NCI-H187 (cell line): ENCODE data around the gene MRFAP1.
"Not testable (repeated sequence)": the region's sequence is repeated elsewhere in the genome, so short reads cannot be mapped to it uniquely, and the experiment has no call there.

Experiments used
- DNase-seq, 2 experiments: peaks; one replicate each; lab custom pipeline; 2025; lab: John Stamatoyannopoulos, UW

Gene MRFAP1

DNA sequence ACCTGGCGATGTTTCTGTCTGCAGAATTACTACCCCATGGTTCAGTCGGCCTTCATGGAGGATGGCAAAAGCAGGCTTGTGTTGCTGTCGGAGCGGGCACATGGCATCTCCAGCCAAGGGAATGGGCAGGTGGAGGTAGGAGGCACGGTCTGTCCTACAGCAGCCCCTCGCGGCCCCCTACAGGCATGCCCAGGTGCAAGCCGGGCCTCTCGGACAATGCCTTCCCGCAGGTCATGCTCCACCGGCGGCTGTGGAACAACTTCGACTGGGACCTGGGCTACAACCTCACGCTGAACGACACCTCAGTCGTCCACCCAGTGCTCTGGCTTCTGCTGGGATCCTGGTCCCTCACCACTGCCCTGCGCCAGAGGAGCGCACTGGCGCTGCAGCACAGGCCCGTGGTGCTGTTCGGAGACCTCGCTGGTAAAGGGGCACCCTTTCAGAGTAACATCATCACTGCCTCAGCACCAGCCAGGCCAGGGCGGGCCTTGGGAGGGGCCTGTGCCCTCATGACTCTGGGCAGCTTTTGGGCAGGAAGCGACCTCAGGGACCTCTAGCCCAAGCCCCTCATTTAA is 29.5 kb upstream of the MRFAP1 start:
- DNase-seq = no peak

GRCh38 chr4:6612961-6613675 is 27.4 kb upstream of the MRFAP1 start:
- no peak for DNase-seq

DNA sequence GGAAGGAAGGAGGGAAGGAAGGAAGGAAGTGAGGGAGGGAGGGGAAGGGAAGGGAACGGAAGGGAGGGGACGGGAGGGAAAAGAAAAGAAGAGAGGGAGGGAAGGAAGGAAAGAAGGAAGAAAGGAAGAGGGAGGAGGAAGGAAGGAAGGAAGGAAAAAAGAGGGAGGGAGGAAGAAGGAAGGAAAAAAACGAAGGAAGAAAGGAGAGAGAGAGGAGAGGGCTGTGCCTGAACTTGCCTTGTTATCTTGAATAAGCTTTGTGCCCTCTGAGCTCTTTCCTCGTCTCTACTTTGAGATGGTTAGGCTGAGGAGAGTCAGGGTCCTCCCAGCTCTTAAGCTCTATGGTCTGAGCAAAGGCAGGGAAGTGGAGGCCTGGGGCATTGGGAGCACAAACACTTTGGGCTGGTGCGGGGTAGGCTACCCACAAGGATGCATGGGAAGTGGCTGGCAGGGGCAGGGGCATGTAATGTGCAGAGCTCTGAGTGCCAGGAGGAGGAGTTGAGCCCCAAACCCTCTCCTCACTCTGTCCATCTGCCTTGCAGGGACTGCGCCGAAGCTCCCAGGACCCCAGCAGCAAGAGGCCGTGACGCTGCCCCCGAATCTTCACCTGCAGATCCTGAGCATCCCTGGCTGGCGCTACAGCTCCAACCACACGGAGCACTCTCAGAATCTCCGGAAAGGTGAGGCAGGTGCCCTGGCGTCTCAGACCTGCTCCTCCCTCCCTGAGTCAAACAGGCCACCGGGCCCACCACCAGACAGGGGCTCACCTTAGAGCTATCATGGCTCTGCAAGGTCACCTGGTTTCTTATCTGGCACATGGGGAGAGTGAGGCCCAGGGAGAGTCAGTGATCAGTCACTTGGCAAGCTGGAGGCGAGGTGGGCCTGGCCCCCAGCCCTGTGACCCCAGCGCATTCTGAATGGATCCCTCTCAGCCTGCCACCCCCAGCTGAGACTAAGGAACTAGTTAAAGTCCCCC is 26.5 kb upstream of the MRFAP1 start:
- DNase-seq = no peak

GRCh38 chr4:6614701-6615230 is 25.7 kb upstream of the MRFAP1 start:
- no peak for DNase-seq

DNA sequence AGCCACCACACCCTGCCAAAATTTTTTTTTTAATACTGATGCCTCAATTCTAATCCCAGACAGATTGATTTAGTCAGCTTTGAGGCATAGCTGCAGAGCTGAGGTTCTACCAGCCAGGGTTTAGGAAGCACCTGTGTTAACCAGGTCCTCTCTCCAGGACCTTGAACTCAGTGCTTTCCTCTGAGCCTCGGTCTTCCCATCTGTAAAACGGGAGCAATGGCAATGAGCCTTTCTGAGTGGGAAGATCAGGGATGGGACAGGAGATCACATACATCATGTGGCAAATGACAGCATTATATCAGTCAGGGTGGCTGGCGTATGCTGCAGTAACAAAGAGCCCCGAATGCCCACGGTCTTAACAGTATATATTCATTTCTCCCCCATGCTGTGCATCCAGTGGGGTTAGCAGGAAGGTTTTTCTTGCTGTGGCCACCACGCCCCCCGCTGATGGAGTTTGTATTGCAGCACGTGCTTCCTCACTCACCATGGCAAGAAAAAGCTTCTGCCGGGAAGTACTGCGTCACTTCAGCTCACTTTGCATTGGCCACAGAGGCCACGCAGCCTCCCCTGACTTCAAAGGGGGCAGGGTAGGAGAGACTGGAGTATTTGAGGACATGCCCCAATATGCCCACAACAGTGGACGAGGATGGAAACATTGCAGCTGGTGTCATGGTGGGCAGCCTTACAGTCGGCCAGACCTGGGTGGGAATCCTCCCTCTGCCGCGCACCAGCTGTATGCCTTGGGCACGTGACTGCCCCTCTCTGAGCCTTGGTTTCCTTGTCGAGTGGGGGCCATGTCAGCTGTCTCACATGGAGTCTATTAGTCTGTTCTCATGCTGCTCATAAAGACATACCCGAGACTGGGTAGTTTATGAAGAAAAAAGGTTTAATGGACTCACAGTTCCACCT is 24.1 kb upstream of the MRFAP1 start:
- no peak for DNase-seq

DNA sequence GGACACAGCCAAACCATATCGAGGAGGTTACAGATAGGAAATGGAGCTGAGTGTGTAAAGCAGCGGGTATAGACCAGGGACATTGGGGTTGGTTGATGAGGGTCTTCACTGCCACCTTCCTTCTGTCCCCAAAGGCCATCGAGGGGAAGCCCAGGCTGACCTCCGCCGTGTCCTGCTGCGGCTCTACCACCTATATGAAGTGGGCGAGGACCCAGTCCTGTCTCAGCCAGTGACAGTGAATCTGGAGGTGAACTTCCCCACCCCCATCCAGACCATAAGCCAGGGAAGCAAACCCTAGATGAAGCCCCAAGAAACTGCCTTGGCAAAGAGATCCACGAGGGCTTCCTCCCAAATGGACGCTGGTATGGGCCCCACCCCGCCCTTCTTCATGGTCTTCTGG is 23.2 kb upstream of the MRFAP1 start:
- no peak for DNase-seq

DNA sequence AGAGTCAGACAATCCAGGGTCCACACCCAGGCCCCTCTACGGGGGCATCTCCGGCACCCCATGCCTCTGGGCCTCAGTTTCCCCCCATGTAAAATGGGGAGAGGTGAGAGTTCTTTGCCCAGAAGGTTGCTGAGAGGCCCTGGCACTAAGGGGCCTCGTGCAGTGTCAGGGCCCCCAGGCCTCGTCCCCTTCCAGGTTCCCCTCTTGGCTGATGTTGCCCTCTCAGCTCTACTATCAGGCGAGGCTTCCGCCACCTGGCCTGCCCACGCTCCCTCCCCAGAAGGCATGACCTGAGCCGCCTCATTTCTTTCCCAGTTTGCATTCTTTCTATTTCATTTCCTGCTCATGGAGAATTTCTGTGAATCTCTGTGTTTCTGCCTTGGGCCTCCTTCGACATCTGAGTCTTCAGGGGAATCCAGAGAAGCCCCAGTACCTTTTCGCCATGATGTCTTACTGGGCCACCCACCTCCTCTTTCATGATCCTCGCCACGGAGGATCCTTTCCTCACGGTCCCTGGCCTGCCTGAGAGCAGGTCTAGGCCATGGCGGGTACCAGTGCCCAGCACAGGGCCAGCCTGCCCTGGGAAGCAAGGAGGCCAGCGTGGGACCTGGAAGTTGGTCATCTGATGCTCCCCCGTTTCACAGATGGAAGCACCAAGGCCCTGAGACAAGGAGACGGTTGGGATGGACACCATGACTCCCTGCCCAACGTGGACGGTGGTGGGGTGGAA is 21.9 kb upstream of the MRFAP1 start:
- no peak for DNase-seq

- DNase-seq = no peak
These were observed 21.4 kb upstream of the MRFAP1 start for GRCh38 chr4:6619116-6619465.

DNA sequence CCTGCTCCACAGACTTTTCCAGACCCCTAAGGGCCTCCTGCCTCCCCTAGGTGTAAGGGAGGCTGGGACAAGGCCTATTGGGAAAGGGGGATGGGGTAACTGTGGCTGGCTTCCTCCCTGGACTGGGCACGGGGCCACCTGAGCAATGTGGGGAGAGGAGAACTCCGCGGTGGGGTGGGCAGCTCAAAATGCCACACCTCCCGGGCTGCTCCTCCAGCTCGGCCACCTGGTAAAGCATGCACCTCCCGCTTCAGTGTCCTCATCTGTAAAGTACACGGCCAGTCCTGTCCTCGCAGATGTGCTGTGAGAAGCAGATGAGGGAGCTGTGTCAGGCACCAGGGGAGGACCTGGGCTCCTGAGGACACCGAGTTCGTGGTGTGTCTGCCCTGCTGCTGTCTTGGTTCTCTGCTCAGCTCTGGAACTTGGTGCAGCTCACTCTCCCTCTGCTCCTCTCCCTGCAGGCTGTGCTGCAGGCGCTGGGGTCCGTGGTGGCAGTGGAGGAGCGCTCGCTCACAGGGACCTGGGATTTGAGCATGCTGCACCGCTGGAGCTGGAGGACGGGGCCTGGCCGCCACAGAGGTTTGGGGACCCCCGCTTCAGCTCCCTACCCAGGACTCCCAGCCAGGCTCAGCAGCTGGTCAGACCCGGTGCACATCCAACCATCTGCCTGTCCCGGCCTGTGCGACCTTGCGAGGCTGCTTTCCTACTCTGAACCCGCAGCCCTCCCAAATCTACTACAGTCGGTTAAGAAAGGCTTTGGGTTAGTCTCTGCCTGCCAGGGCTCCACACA is 20.8 kb upstream of the MRFAP1 start:
- no peak for DNase-seq

DNA sequence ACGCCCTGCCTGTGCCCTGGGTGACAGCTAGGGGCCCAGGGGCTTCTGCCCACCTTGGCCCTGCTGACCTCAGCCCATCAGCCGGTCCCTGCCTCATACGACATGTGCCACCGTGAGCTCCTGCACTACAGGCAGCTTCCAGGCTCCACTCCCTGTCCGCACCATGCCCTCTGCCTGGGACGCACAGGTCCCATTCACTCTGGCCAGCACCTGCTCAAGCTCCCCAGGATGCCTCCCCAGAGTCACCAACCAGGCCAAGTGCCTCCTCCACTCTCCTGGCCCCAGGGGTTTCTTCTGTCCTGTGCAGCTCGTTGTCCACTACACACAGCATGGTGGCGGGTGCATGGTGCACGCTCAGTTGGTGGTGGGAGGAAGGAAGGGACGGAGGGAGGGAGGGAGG is 20.2 kb upstream of the MRFAP1 start:
- DNase-seq = no peak

GRCh38 chr4:6620891-6621555 is 19.5 kb upstream of the MRFAP1 start:
- DNase-seq = no peak

DNA sequence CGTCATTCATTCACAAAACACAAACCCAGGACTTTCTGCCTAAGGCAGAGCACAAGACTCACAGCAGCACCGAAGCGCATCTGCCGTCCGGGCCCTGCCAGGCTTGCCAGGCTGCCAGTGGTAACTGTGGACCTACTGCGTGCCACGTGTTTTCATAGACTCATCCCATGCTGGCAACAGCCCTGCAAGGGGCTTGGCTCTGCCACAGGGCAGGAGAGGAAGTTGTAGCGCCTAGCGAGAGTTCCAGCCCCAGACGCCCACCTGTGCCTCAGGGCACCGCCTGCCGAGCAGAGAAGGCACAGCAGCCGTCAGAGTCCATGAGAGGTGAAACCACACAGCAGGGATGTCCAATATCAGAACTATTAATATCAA is 18.9 kb upstream of the MRFAP1 start:
- no peak for DNase-seq

DNA sequence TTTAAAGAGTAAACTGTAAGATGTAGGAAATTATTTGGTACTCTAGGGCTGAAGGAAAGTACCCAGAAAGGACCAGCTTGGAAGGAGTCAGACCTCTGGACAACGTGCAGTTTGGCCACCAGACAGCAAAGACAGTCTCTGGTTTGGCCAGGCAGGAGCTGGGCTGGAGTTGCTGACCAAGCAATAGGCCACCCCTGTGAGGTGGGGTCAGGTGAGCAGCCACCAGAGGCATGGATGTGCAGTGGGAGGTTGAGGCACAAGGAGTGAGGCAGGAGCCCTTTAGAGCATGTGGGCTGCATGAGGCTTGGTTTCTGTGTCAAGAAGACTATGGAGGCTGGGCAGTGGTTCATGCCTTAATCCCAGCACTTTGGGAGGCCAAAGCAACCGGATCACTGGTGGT is 17.7 kb upstream of the MRFAP1 start:
- no peak for DNase-seq

DNA sequence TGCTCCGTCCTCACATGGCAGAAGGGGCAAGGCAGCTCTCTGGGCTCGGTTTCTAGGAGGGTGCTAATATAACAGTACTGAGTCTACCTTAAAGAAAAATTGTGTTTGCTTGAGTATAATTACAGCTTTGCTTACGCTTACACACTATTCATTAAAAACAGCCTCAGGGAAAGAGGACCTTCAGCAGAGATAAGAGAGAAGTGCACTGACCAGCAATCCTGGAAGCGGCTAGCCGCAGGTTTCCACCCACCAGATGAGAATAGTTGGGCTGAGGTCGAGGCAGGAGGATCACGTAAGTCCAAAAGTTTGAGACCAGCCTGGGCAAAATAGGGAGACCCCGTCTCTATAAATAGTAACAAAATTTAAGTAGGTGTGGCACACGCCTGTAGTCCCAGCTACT is 15.2 kb upstream of the MRFAP1 start:
- DNase-seq = no peak

DNA sequence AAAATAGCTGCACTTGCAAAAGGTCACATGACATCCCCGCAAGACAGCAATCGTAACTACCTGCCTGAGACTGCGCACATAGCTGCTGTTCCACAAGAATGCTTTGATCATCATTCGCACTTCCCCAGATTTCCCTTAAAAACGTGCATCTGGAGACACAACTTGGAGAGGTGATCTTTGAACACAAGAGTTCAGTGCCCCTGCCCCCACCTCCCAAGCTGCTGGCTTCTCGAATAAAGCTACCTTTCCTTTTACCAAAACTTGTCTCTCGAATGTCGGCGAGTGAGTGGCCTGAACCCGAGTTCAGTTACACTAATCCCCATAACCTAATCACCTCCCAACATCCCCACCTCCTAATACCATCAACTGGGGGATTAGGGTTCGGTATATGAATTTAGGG is 14.4 kb upstream of the MRFAP1 start:
- no peak for DNase-seq

DNA sequence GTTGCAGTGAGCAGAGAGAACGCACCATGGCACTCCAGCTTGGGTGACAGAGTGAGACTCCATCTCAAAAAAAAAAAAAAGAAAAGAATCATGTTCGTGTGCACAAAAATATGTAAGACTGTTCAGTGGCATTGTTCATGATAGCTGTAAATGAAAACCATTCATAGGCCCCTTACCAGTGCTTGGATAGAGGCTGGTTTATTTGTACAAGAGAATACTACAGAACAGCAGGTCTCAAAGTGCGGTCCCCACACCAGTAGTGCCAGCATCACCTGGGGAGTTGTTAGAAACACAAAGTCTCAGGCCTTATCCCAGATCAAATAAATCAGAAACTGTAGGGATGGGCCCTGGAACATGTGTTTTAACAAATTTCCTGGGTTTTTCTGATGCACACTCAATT is 12.7 kb upstream of the MRFAP1 start:
- no peak for DNase-seq

GRCh38 chr4:6628484-6628883 is 12.0 kb upstream of the MRFAP1 start:
- DNase-seq = not testable (repeated sequence)

GRCh38 chr4:6632125-6632524 is 8.4 kb upstream of the MRFAP1 start:
- no peak for DNase-seq

- no peak for DNase-seq
These were observed 7.2 kb upstream of the MRFAP1 start for GRCh38 chr4:6633091-6633906.
